Brain microvascular endothelial cell (primary cell): Measurements from ENCODE around the gene CTCF.

Source experiments
- DNase-seq: peaks from one replicate; pipeline ENCODE4 v3.0.0-alpha.2; 2020
- H3K27ac ChIP-seq: fragments of 250-450 bp; sonication (Bioruptor Pico); 2 replicates; pipeline ENCODE4 v1.5.1; 2020; ENCODE audit warnings: mild to moderate bottlenecking, moderate library complexity
- H3K27me3 ChIP-seq: fragments of 250-450 bp; sonication (Bioruptor Pico); replicated peaks from 2 replicates; pipeline ENCODE4 v1.5.1; 2020; ENCODE audit warnings: mild to moderate bottlenecking
- H3K36me3 ChIP-seq: fragments of 250-450 bp; sonication (Bioruptor Pico); replicated peaks from 2 replicates; pipeline ENCODE4 v1.5.1; 2020; ENCODE audit warnings: mild to moderate bottlenecking
- H3K4me3 ChIP-seq: 2 replicates; pipeline ENCODE4 v1.5.1; 2011; ENCODE audit warnings: low read depth, mild to moderate bottlenecking, control low read depth, low read length, moderate library complexity
- in situ Hi-C: cut with HindIII; loops from 2 replicates; pipeline ENCODE4 v1.10.0; 2017; ENCODE audit warnings: low sequenced_read_pairs, low pct_ligation_motif_present
- TF ChIP-seq, protein P1 (sequence below): IDR thresholded peaks from 2 replicates; pipeline ENCODE4 v1.5.1; 2011; ENCODE audit warnings: low read depth, mild to moderate bottlenecking, moderate library complexity, low read length, control low read depth, inconsistent platforms; ENCODE audit errors: missing control alignments

The CTCF gene

GRCh38 chr16:67667817-67668494 lies 105.6 kb downstream of the CTCF start:
- peak overlapping the region; percentile 66 for H3K4me3 ChIP-seq
- H3K27ac ChIP-seq: no peak overlapping the region
- peak; percentile 88 for DNase-seq
- TF ChIP-seq, protein P1, sequence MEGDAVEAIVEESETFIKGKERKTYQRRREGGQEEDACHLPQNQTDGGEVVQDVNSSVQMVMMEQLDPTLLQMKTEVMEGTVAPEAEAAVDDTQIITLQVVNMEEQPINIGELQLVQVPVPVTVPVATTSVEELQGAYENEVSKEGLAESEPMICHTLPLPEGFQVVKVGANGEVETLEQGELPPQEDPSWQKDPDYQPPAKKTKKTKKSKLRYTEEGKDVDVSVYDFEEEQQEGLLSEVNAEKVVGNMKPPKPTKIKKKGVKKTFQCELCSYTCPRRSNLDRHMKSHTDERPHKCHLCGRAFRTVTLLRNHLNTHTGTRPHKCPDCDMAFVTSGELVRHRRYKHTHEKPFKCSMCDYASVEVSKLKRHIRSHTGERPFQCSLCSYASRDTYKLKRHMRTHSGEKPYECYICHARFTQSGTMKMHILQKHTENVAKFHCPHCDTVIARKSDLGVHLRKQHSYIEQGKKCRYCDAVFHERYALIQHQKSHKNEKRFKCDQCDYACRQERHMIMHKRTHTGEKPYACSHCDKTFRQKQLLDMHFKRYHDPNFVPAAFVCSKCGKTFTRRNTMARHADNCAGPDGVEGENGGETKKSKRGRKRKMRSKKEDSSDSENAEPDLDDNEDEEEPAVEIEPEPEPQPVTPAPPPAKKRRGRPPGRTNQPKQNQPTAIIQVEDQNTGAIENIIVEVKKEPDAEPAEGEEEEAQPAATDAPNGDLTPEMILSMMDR: peak; percentile 97
- no peaks in the 10 kb centered on the region for H3K36me3 ChIP-seq
- in situ Hi-C loops: no loop called here
- H3K27me3 ChIP-seq: no peaks in the 10 kb centered on the region

- H3K27ac ChIP-seq: no peak overlapping the region
- no peak for DNase-seq
These were observed 106.3 kb downstream of the CTCF start for GRCh38 chr16:67668495-67669157.

GRCh38 chr16:67669499-67670101 lies 107.3 kb downstream of the CTCF start:
- in situ Hi-C loops: no loop called here
- Histone ChIP-seq H3K4me3 (no peak overlapping the region), H3K27ac (no peak overlapping the region), H3K36me3 (no peaks in the 10 kb centered on the region), H3K27me3 (no peaks in the 10 kb centered on the region)
- TF ChIP-seq, protein P1: no peak
- no peak for DNase-seq

More at GRCh38 chr16:67668495-67669157, 106.3 kb downstream of the CTCF start:
- in situ Hi-C loops: no loop called here
- H3K4me3 ChIP-seq: no peak overlapping the region
- TF ChIP-seq, protein P1: peak; percentile 54
- H3K36me3 ChIP-seq: no peaks in the 10 kb centered on the region
- H3K27me3 ChIP-seq: no peaks in the 10 kb centered on the region

- in situ Hi-C loops: no loop called here
- Histone ChIP-seq H3K4me3 (no peak overlapping the region), H3K27me3 (no peaks in the 10 kb centered on the region), H3K36me3 (peaks cover 10% of the 10 kb centered on the region), H3K27ac (no peak overlapping the region)
- no peak for DNase-seq
- TF ChIP-seq, protein P1: no peak
These were observed 110.0 kb downstream of the CTCF start for GRCh38 chr16:67672306-67672705.

DNA sequence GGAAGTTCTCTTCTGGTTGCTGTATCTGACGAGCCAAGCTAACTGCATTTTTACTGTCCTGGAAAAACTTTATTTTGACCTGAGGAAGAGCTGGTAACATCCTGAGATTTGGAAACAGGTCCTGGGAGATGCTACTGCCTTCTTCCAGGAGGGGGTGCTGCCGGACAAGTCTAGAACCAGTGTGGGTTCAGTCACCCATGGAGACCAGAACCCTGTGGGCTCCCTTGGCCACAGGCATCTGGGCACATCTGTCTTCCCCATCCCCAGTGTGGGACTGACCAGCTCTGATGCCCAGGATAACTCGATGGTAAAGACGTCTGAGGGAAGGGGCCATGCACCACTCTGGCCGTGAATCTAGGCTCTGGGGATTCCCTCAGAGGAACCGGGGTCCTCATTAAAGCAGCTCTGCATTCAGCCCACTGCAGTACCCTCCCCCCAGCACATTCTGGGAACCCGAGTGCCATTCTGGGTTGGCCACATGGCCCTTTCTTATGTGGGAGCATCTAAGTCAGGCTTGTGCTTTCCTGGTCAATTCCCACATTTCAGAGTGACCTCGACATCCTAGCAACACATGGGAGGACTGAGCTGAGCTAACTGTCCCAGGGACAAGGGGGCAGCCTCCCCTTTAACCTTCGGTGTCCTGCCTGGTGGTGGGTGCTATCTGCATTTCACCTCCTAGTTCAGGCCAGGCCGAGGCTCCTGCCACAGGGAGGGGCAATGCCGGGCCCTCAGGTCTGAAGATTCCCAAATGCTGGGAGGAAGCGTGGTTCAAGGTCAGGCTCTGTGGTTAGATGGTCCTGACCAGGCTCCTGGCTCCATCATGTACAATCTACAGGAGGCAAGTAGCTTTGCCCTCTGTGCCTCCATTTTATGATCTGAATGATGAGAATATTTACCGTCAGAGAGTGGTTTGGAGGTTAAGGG lies 110.7 kb downstream of the CTCF start:
- in situ Hi-C loops: no loop called here
- H3K4me3 ChIP-seq: no peak overlapping the region
- H3K27me3 ChIP-seq: no peaks in the 10 kb centered on the region
- H3K36me3 ChIP-seq: peaks cover 12% of the 10 kb centered on the region
- peak; percentile 56 for DNase-seq
- TF ChIP-seq, protein P1: peak; percentile 91
- H3K27ac ChIP-seq: no peak overlapping the region
